ENCODE measurements around the gene ARHGEF40. TPM values are rescaled to one million over a fixed set of nuclear protein-coding genes. Genes with fewer than 3 reads are reported as not detected.

The ARHGEF40 gene
- total and polyA plus RNA-seq, 5 donors = 15.1 to 25.8 (median 20.4) TPM

- Histone ChIP-seq H3K27ac (ENCODE audit: low read length) (no peak overlapping the region), H3K4me3 (ENCODE audit: low read length) (peak overlapping the region; percentile 9), H3K9me3 (ENCODE audit: control insufficient read depth, low read length) (no peaks in the 10 kb centered on the region), H3K4me1 (ENCODE audit: control insufficient read depth, insufficient read depth, low read length) (no peaks in the 10 kb centered on the region), H3K27me3 (ENCODE audit: control insufficient read depth, insufficient read depth) (no peaks in the 10 kb centered on the region)
- ATAC-seq (no peak), DNase-seq (no peak)
- WGBS = 20% methylated on average over 9 of the region's 9 CpGs
- intact Hi-C loops (cut with DNase I) = no loop called here
These were observed 32.7 kb downstream of the ARHGEF40 start for GRCh38 chr14:21102521-21103410.

- Histone ChIP-seq H3K27ac (ENCODE audit: low read length) (no peak overlapping the region), H3K9me3 (ENCODE audit: control insufficient read depth, low read length) (no peaks in the 10 kb centered on the region), H3K4me3 (ENCODE audit: low read length) (peak overlapping the region; percentile 9), H3K27me3 (ENCODE audit: control insufficient read depth, insufficient read depth) (no peaks in the 10 kb centered on the region), H3K4me1 (ENCODE audit: control insufficient read depth, insufficient read depth, low read length) (no peaks in the 10 kb centered on the region)
- DNase-seq = no peak
- no peak for ATAC-seq
- intact Hi-C loops (cut with DNase I) = no loop called here
- WGBS = under 1% methylated on average over 9 of the region's 9 CpGs
These were observed 33.3 kb downstream of the ARHGEF40 start for GRCh38 chr14:21103411-21103709.

DNA sequence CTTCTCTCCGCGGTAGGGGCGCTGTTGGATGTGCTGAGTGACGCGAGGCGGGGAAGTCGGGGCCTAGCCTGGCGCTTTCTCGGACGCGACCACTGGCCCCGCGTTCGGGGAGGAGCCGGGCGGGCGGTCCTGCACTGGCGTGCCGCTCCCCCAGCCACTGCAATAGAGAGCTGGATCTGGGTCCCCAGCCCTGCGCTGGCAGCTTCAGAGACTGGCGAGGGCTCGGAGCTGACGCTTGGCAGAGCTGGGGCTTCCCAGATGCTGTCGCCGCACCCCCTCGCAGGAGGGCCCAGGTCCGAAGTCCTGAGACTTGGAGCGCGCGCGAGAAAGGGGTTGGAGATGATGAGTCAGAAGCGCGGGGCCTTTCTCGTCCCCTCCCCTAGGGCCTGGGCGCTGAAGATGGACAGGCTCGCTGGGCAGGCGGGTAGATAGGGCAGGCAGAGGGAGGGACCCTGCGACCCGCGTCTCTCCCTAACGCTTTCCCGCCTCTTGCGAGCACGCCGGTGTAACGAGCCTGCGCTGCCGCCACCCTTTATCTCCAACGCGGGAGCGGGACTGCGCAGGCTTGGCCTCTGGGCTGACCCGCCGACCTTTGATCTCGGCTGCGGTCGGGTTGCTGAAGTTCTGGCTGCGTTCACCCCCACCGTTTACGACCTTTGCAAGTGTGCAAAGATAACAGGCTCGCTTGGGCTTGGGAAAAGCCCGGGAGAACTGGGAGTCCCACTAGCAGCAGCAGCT, 33.8 kb downstream of the ARHGEF40 start:
- WGBS = under 1% methylated on average over 62 of the region's 62 CpGs

DNA sequence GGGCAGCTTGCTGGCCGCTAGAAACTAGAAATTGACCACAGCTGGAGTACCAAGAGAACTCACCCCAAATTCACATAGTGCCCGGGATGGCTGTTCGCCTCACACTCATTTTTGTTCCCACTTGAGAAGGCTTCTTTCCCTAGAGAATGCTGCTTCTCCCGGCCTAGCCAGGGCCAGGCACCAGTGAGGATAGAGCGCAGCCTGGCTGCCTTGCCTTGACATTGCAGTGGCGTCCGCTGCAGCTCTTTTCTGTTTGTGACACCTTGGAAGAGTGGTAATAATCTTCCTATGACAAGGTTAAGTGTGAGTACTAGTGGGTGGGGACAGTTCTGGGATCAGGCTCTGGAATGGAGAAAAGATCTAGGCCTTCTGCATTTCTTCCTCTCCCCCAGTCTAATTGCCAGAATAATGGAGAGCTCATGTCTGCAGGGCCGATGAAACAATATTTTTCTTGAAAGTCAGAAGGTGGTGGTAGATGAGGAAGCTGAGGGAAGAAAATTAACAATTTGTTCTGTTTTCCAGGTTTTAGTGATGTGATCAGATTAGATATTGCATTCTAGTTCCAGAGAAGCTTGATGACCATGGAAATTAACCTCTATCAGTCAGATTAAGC, 34.5 kb downstream of the ARHGEF40 start:
- Histone ChIP-seq H3K27me3 (ENCODE audit: control insufficient read depth, insufficient read depth) (no peaks in the 10 kb centered on the region), H3K27ac (ENCODE audit: low read length) (peak overlapping the region; percentile 92), H3K4me1 (ENCODE audit: control insufficient read depth, insufficient read depth, low read length) (no peaks in the 10 kb centered on the region), H3K9me3 (ENCODE audit: control insufficient read depth, low read length) (no peaks in the 10 kb centered on the region), H3K4me3 (ENCODE audit: low read length) (peak overlapping the region; percentile 54)
- DNase-seq (peak; percentile 77 to 91 (median 89)), ATAC-seq (peak; percentile 77 to 78)
- 4% methylated on average over 8 of the region's 8 CpGs for WGBS
- intact Hi-C loops (cut with DNase I) = loop anchor here in 3 of 4 donors (2.0 to 5.0 kb wide), 3 partner anchors 34 to 37 kb away; partner anchors contain the start of gene ARHGEF40 (in 1 of the 3)

More for the DNA sequence above, 33.8 kb downstream of the ARHGEF40 start:
- ATAC-seq (peak; percentile 96 to 97), DNase-seq (peak; percentile 97 to 99 (median 97))
- H3K4me1 ChIP-seq (ENCODE audit: control insufficient read depth, insufficient read depth, low read length) = no peaks in the 10 kb centered on the region
- intact Hi-C loops (cut with DNase I) = loop anchor here in 2 of 4 donors (2.0 kb wide), 2 partner anchors 33 to 35 kb away; partner anchors contain the start of gene ARHGEF40 (in 1 of the 2)
- peak overlapping the region; percentile 92 for H3K27ac ChIP-seq (ENCODE audit: low read length)
- H3K27me3 ChIP-seq (ENCODE audit: control insufficient read depth, insufficient read depth) = no peaks in the 10 kb centered on the region
- H3K4me3 ChIP-seq (ENCODE audit: low read length) = peak overlapping the region; percentile 54
- no peaks in the 10 kb centered on the region for H3K9me3 ChIP-seq (ENCODE audit: control insufficient read depth, low read length)

GRCh38 chr14:21105095-21105494, 35.0 kb downstream of the ARHGEF40 start:
- intact Hi-C loops (cut with DNase I) = loop anchor here in 3 of 4 donors (2.0 to 5.0 kb wide), 3 partner anchors 34 to 38 kb away; partner anchors contain the start of gene ARHGEF40 (in 1 of the 3)
- 84% methylated on average over 8 of the region's 8 CpGs for WGBS
- no peak overlapping the region for H3K4me3 ChIP-seq (ENCODE audit: low read length)
- H3K4me1 ChIP-seq (ENCODE audit: control insufficient read depth, insufficient read depth, low read length) = no peaks in the 10 kb centered on the region
- H3K9me3 ChIP-seq (ENCODE audit: control insufficient read depth, low read length) = no peaks in the 10 kb centered on the region
- no peak overlapping the region for H3K27ac ChIP-seq (ENCODE audit: low read length)
- no peak for ATAC-seq
- DNase-seq = peak in 1 of 3 donors; percentile 68
- no peaks in the 10 kb centered on the region for H3K27me3 ChIP-seq (ENCODE audit: control insufficient read depth, insufficient read depth)

DNA sequence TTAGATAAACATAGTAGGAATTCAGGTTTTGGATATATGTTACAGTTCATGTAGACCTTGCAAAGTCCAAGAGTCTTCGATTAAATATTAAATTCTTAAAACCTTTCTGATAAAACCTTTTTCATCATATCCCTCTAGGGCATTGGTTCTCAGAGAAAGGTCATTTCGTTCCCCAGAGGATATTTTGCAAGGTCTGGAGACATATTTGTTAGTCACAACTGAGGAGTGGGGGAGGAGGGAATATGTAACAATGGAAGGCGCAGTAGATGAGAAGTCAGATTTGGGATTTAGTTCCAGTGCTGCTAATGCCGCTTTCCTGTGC, 36.0 kb downstream of the ARHGEF40 start:
- no peak overlapping the region for H3K4me3 ChIP-seq (ENCODE audit: low read length)
- intact Hi-C loops (cut with DNase I) = loop anchor here in 2 of 4 donors (2.0 to 5.0 kb wide), 2 partner anchors 39 to 91 kb away; no protein-coding TSS in a partner anchor

DNA sequence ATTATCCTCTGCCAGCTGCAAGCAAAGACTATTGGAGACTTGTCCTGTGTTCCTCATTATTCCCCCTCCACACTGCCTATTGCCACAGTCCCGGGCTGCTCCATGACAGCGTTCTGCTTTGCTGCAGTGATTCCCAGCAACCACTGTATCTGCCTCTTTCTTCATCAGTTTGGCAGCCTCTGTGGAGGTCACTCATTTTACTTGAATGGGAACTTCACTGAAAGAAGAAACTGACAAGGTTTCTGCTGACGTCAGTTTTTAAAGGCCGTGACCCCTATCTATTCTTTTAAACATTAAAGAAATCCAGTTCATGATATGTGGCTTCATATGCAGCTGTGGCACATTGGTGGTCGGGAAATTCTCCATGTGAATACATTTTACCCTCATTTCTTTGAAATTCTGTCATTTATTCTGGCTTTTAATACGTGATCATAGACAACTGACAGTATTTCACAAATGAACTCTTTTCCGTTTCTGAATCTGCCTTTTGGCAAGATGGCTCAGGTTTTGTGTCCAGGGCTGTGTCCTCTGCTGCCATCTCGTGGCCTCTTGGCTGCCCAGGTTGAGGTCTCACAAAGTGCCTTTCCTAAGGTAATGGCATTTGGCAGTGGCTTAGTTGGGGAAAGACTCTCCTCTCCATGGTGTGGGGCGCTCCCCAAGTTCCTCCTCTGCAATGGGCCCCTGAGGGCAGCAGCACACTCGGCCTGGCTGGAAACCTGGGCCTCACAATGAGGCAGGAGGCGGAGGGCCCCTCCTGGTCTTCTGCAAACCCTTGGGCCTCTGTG, 36.6 kb downstream of the ARHGEF40 start:
- H3K9me3 ChIP-seq (ENCODE audit: control insufficient read depth, low read length) = no peaks in the 10 kb centered on the region
- intact Hi-C loops (cut with DNase I) = loop anchor here in 2 of 4 donors (2.0 to 5.0 kb wide), 2 partner anchors 39 to 92 kb away; no protein-coding TSS in a partner anchor
- ATAC-seq (peak; percentile 4 to 7), DNase-seq (peak; percentile 77 to 94 (median 91))
- H3K27me3 ChIP-seq (ENCODE audit: control insufficient read depth, insufficient read depth) = no peaks in the 10 kb centered on the region
- 15% methylated on average over 11 of the region's 11 CpGs for WGBS
- no peak overlapping the region for H3K4me3 ChIP-seq (ENCODE audit: low read length)
- H3K4me1 ChIP-seq (ENCODE audit: control insufficient read depth, insufficient read depth, low read length) = no peaks in the 10 kb centered on the region
- peak overlapping the region; percentile 54 for H3K27ac ChIP-seq (ENCODE audit: low read length)

More for the DNA sequence above, 36.0 kb downstream of the ARHGEF40 start:
- no peak for ATAC-seq
- peak overlapping the region; percentile 46 for H3K27ac ChIP-seq (ENCODE audit: low read length)
- no peak for DNase-seq
- H3K4me1 ChIP-seq (ENCODE audit: control insufficient read depth, insufficient read depth, low read length) = no peaks in the 10 kb centered on the region
- H3K27me3 ChIP-seq (ENCODE audit: control insufficient read depth, insufficient read depth) = no peaks in the 10 kb centered on the region
- WGBS = 42% methylated on average over 4 of the region's 4 CpGs
- no peaks in the 10 kb centered on the region for H3K9me3 ChIP-seq (ENCODE audit: control insufficient read depth, low read length)

GRCh38 chr14:21107283-21107800, 37.2 kb downstream of the ARHGEF40 start:
- Histone ChIP-seq H3K4me3 (ENCODE audit: low read length) (no peak overlapping the region), H3K27me3 (ENCODE audit: control insufficient read depth, insufficient read depth) (no peaks in the 10 kb centered on the region), H3K27ac (ENCODE audit: low read length) (peak overlapping the region; percentile 54), H3K4me1 (ENCODE audit: control insufficient read depth, insufficient read depth, low read length) (no peaks in the 10 kb centered on the region), H3K9me3 (ENCODE audit: control insufficient read depth, low read length) (no peaks in the 10 kb centered on the region)
- 50% methylated on average over 5 of the region's 5 CpGs for WGBS
- ATAC-seq (no peak), DNase-seq (peak in 1 of 3 donors; percentile 59)
- intact Hi-C loops (cut with DNase I) = loop anchor here in 2 of 4 donors (2.0 to 5.0 kb wide), 2 partner anchors 40 to 93 kb away; no protein-coding TSS in a partner anchor

DNA sequence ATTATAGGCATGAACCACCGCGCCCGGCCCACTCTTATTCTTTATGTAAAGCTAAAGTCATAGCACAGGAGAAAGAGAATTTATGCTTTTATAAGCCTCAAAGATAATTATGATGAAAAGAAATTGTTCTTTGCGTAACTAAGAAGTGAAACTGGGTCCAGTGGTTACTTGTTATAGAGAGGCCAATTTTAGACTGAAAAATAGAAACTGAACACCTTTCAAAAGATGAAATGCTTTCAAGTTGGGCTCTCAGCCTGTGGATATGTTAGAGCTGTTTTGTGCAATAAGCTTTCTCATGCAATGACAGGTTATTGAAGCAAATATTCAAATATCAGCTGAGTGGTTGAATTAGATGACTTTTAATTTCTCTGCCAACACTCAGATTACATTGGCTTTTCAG, 38.7 kb downstream of the ARHGEF40 start:
- Histone ChIP-seq H3K27me3 (ENCODE audit: control insufficient read depth, insufficient read depth) (no peaks in the 10 kb centered on the region), H3K9me3 (ENCODE audit: control insufficient read depth, low read length) (no peaks in the 10 kb centered on the region), H3K4me3 (ENCODE audit: low read length) (no peak overlapping the region), H3K27ac (ENCODE audit: low read length) (no peak overlapping the region), H3K4me1 (ENCODE audit: control insufficient read depth, insufficient read depth, low read length) (no peaks in the 10 kb centered on the region)
- WGBS = 95% methylated on average over 4 of the region's 4 CpGs
- DNase-seq = no peak
- intact Hi-C loops (cut with DNase I) = loop anchor here in 1 of 4 donors (5.0 kb wide), 1 partner anchor 41 kb away; no protein-coding TSS in a partner anchor
- no peak for ATAC-seq

All from right cardiac atrium (tissue), 5 donors.